SH-SY5Y (cell line): Measurements from ENCODE around the gene ETFA.

Experiments used
- GATA2 ChIP-seq: IDR thresholded peaks from 2 replicates; pipeline ENCODE4 v1.6.1; 2011; ENCODE audit warnings: mild to moderate bottlenecking, low read depth, low read length
- GATA3 ChIP-seq: IDR thresholded peaks from 2 replicates; pipeline ENCODE4 v1.6.1; 2011; ENCODE audit warnings: low read depth, mild to moderate bottlenecking, low read length, moderate library complexity

GRCh38 chr15:76321602-76322001 lies 10.3 kb upstream of the ETFA start:
- TF ChIP-seq GATA2 (no peak), GATA3 (no peak)
